Neural cell (in vitro differentiated cells): ENCODE measurements around the gene TGFA. TPM values are rescaled to one million over a fixed set of nuclear protein-coding genes. Genes with fewer than 3 reads are reported as not detected.

Experiments used
- H2AFZ ChIP-seq: fragments of 200-600, 300-800 bp; sonication (generic), shearing (Covaris generic); 2 replicates; pipeline ENCODE4 v1.6.0; 2014; ENCODE audit warnings: low read depth, mild to moderate bottlenecking, antibody characterized with exemption, low read length, moderate library complexity
- H3F3A ChIP-seq: fragments of 200-600 bp; shearing (Covaris generic); 2 replicates; pipeline ENCODE4 v1.6.1; 2016; ENCODE audit warnings: mild to moderate bottlenecking, moderate library complexity, mixed read lengths, antibody characterized with exemption, low read length; ENCODE audit not compliant: insufficient read depth, poor library complexity, severe bottlenecking
- H3K27ac ChIP-seq: fragments of 200-600, 300-800 bp; sonication (generic), shearing (Covaris generic); 2 replicates; pipeline ENCODE4 v1.5.1; 2014; ENCODE audit warnings: mild to moderate bottlenecking, low read length, moderate library complexity
- H3K27me3 ChIP-seq: fragments of 300-800, 200-600 bp; sonication (generic), shearing (Covaris generic); 2 replicates; pipeline ENCODE4 v1.6.0; 2014; ENCODE audit warnings: mild to moderate bottlenecking, low read depth, low read length, moderate library complexity; ENCODE audit not compliant: insufficient read depth
- H3K36me3 ChIP-seq: fragments of 300-800, 200-600 bp; sonication (generic), shearing (Covaris generic); 2 replicates; pipeline ENCODE4 v1.5.1; 2014; ENCODE audit warnings: mild to moderate bottlenecking, antibody characterized with exemption, low read length, moderate library complexity; ENCODE audit not compliant: insufficient read depth
- H3K4me2 ChIP-seq: fragments of 300-800, 200-600 bp; sonication (generic), shearing (Covaris generic); 2 replicates; pipeline ENCODE4 v1.6.0; 2014; ENCODE audit warnings: mild to moderate bottlenecking, low read length
- H3K4me3 ChIP-seq: fragments of 300-800, 200-600 bp; sonication (generic), shearing (Covaris generic); 2 replicates; pipeline ENCODE4 v1.5.1; 2014; ENCODE audit warnings: mild to moderate bottlenecking, low read length, moderate library complexity
- H3K79me2 ChIP-seq: fragments of 200-600 bp; shearing (Covaris generic); replicated peaks from 2 replicates; pipeline ENCODE4 v1.6.0; 2014; ENCODE audit warnings: mild to moderate bottlenecking, low read length, moderate library complexity; ENCODE audit not compliant: insufficient read depth
- H3K9ac ChIP-seq: fragments of 300-800, 200-600 bp; sonication (generic), shearing (Covaris generic); 2 replicates; pipeline ENCODE4 v1.6.1; 2016; ENCODE audit warnings: mild to moderate bottlenecking, low read length, mixed read lengths
- H3K9me2 ChIP-seq: fragments of 200-600 bp; shearing (Covaris generic); 2 replicates; pipeline ENCODE4 v1.6.1; 2016; ENCODE audit warnings: mild to moderate bottlenecking, low read length, mixed read lengths; ENCODE audit not compliant: insufficient read depth
- H3K9me3 ChIP-seq: fragments of 200-600, 300-800 bp; sonication (generic), shearing (Covaris generic); 2 replicates; pipeline ENCODE4 v1.6.1; 2016; ENCODE audit warnings: mild to moderate bottlenecking, mixed run types, low read length, moderate library complexity, mixed read lengths
- H4K20me1 ChIP-seq: fragments of 200-600 bp; shearing (Covaris generic); 2 replicates; pipeline ENCODE4 v1.6.1; 2016; ENCODE audit warnings: mild to moderate bottlenecking, mixed run types; ENCODE audit not compliant: insufficient read depth
- CTCF ChIP-seq: fragments of 450-650 bp; IDR thresholded peaks from 2 replicates; pipeline ENCODE4 v1.5.1; 2014; ENCODE audit warnings: antibody characterized with exemption, mild to moderate bottlenecking, moderate library complexity; ENCODE audit not compliant: poor library complexity, severe bottlenecking
- EP300 ChIP-seq: fragments of 450-650 bp; conservative IDR thresholded peaks from 2 replicates; pipeline ENCODE4 v1.6.1; 2014; ENCODE audit warnings: antibody characterized with exemption, mild to moderate bottlenecking, moderate library complexity; ENCODE audit not compliant: poor library complexity, severe bottlenecking
- EZH2 ChIP-seq: fragments of 200-600, 300-800 bp; shearing (Covaris generic), sonication (generic); IDR thresholded peaks from 2 replicates; pipeline ENCODE4 v1.6.1; 2014; ENCODE audit warnings: antibody characterized with exemption, low read length, borderline replicate concordance, mild to moderate bottlenecking; ENCODE audit not compliant: insufficient read depth, poor library complexity, severe bottlenecking
- MXI1 ChIP-seq: fragments of 450-650 bp; conservative IDR thresholded peaks from 2 replicates; pipeline ENCODE4 v1.6.1; 2014; ENCODE audit warnings: antibody characterized with exemption, mild to moderate bottlenecking; ENCODE audit not compliant: poor library complexity, severe bottlenecking
- POLR2AphosphoS5 ChIP-seq: IDR thresholded peaks from 2 replicates; pipeline ENCODE4 v1.6.1; 2012
- RAD21 ChIP-seq: fragments of 450-650 bp; conservative IDR thresholded peaks from 2 replicates; pipeline ENCODE4 v1.6.1; 2014; ENCODE audit warnings: antibody characterized with exemption, mild to moderate bottlenecking, moderate library complexity
- REST ChIP-seq: IDR thresholded peaks from 2 replicates; pipeline ENCODE4 v1.6.1; 2012; ENCODE audit warnings: borderline replicate concordance
- SMC3 ChIP-seq: fragments of 450-650 bp; conservative IDR thresholded peaks from 2 replicates; pipeline ENCODE4 v1.6.1; 2014; ENCODE audit warnings: antibody characterized with exemption, mild to moderate bottlenecking, moderate library complexity; ENCODE audit not compliant: poor library complexity
- TAF1 ChIP-seq: IDR thresholded peaks from 2 replicates; pipeline ENCODE4 v1.6.1; 2012; ENCODE audit warnings: low read depth
- polyA plus RNA-seq: library from polyadenylated mRNA; depleted of rRNA; stranded (reverse); fragments of >200 nt; gene quantifications from 2 replicates; pipeline ENCODE4 v1.2.3, GENCODE V29; 2014

TGFA gene
- polyA plus RNA-seq, 1 donor from 2014 or later = 0.85 TPM

- Histone ChIP-seq H3K4me3 (no peak overlapping the region), H3K4me2 (no peak overlapping the region), H3K9me2 (no peaks in the 10 kb centered on the region), H4K20me1 (no peaks in the 10 kb centered on the region), H3F3A (no peaks in the 10 kb centered on the region), H3K36me3 (no peaks in the 10 kb centered on the region), H3K27ac (no peak overlapping the region), H2AFZ (no peak overlapping the region), H3K9ac (no peak overlapping the region), H3K79me2 (no peaks in the 10 kb centered on the region), H3K27me3 (no peaks in the 10 kb centered on the region), H3K9me3 (no peaks in the 10 kb centered on the region)
- TF ChIP-seq EP300 = no peak
- no peak for TF ChIP-seq SMC3
- TF ChIP-seq EZH2 = no peak
- no peak for TF ChIP-seq POLR2AphosphoS5
- TF ChIP-seq TAF1 = no peak
- TF ChIP-seq CTCF = no peak
- no peak for TF ChIP-seq REST
- no peak for TF ChIP-seq MXI1
- TF ChIP-seq RAD21 = no peak
Measured at GRCh38 chr2:70473101-70473722, 80.4 kb downstream of the TGFA start.

- Histone ChIP-seq H3K27ac (no peak overlapping the region), H3K9me3 (no peaks in the 10 kb centered on the region), H3K79me2 (no peaks in the 10 kb centered on the region), H3K27me3 (no peaks in the 10 kb centered on the region), H3K4me3 (no peak overlapping the region), H3K36me3 (no peaks in the 10 kb centered on the region), H3K4me2 (no peak overlapping the region), H3K9ac (no peak overlapping the region), H3F3A (no peaks in the 10 kb centered on the region), H4K20me1 (no peaks in the 10 kb centered on the region), H3K9me2 (no peaks in the 10 kb centered on the region), H2AFZ (no peak overlapping the region)
- TF ChIP-seq CTCF (no peak), POLR2AphosphoS5 (no peak), RAD21 (no peak), REST (no peak), SMC3 (no peak), TAF1 (no peak), MXI1 (no peak), EP300 (no peak), EZH2 (no peak)
Measured at GRCh38 chr2:70472221-70472890, 81.3 kb downstream of the TGFA start.
